Activated CD8-positive, alpha-beta memory T cell treated with anti-CD3 and anti-CD28 coated beads, Interleukin-2, amount 50 U/mL, for 24 hours (primary cell): ENCODE measurements around the gene SRL.

ENCODE experiments used
- DNase-seq: peaks from one replicate; pipeline ENCODE4 v3.0.0-alpha.2; 2020; ENCODE audit errors: extremely low read depth

Gene SRL

DNA sequence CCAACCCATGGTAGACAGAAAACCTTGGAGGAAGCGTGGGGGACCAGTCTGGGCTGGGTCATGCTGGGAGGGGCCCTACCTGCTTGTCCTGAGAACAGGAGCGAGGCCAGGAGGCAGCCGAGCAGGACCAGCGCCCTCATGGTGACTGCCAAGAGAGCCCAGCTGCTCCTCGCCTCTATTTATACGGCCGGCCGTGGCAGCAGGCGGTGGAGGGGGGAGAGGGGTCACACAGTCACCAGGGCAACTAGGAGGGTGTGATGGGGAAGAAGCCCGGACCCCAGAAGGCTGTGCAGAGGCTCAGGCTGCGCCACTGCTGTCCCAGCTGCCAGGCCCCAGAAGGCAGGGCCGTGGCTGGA is at the start of gene SRL:
SRL (minus strand) TSS at position 153 of the 356 bp plus-strand sequence; CDS start at position 140, 13 bp downstream.
- no peak for DNase-seq

- no peak for DNase-seq
Observed at GRCh38 chr16:4290236-4290830, 48.5 kb upstream of the SRL start.

- DNase-seq = peak; percentile 56
Observed at GRCh38 chr16:4288148-4288921, 46.5 kb upstream of the SRL start.

DNA sequence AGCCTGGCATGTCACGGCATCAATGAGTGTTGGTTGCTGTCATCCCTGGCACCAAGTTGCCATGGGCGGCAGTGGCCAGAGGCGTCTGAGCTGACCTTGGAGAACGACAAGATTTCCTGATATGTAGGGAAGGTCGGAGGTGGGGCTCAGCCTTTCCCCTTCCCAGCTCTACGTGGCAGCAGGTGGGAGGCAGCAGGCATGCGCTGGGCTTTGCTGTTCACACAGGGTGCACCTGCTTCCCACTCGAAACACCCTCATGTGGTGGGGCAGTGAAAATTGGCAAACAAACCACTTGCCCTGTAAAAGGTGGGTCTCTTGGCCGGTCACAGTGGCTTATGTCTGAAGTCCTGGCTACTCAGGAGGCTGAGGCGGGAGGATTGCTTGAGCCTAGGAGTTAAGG is 43.3 kb upstream of the SRL start:
- DNase-seq = no peak

GRCh38 chr16:4283939-4284338 is 42.1 kb upstream of the SRL start:
- DNase-seq = no peak

DNA sequence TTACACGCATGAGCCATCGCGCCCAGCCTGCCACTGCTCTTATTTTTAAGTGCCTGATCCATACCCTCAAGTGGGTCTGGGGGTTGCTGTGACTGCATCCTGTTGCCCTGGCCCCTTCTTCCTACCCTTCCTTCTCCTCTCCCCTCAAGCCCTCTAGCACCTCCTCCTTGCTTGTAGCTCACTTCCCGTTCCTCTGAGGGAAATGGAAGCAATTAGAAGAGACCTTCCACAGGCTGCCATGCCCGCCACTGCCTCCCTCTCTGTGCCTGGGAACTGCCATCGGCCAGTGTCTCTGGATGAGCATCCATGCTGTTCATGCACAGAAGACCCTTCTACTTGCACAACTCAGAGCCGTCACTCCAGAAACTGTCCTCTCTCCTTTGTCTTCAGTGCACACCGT is 41.6 kb upstream of the SRL start:
- no peak for DNase-seq

- no peak for DNase-seq
Observed at GRCh38 chr16:4280625-4281024, 38.7 kb upstream of the SRL start.

GRCh38 chr16:4277987-4278513 is 36.2 kb upstream of the SRL start:
- DNase-seq = no peak

GRCh38 chr16:4275861-4276260 is 34.0 kb upstream of the SRL start:
- no peak for DNase-seq

DNA sequence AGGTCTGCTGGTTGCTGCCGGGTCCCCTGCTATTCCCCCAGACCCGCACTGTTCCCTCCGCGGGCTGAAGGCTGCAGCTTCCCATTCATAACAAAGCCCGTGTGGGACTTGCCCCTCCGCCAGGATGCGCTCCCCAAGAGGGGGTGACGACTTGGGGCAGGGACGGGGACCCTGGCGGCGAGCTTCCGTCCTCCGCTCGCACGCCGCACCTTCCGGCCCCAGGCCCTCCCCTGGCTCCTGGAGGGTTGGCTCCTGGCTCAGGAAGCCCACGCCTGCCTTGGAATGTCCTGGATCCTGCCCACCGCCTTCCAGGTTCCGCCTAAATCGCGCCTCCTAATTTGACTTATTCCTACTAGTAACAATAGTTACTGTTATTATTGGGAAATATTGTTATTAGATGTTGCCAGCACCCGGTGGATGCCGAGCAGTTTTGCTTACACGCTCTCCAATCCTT is 32.0 kb upstream of the SRL start:
- DNase-seq = no peak

- DNase-seq = no peak
Observed at GRCh38 chr16:4272114-4272956, 30.5 kb upstream of the SRL start.

GRCh38 chr16:4271176-4272113 is 29.6 kb upstream of the SRL start:
- peak; percentile 76 for DNase-seq

DNA sequence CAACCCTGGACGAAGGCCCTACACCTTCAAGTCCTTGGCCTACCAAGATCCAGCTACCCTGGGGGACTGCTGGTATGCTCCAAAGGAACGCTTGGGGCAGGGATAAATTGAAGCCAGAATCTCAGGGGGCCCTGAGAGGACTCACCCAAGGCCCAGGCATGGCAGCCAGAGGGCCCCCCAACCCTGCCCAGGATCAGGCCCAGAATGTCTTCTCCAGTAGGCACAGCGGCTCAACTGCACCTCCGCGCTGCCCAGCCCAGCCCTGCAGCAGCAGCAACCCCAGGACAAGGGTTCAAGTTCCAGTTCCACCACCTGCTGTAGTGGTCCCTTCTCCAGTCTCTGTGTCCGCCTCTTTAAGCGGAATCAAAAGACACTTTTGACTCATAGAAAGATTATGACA is 28.7 kb upstream of the SRL start:
- DNase-seq = no peak

DNA sequence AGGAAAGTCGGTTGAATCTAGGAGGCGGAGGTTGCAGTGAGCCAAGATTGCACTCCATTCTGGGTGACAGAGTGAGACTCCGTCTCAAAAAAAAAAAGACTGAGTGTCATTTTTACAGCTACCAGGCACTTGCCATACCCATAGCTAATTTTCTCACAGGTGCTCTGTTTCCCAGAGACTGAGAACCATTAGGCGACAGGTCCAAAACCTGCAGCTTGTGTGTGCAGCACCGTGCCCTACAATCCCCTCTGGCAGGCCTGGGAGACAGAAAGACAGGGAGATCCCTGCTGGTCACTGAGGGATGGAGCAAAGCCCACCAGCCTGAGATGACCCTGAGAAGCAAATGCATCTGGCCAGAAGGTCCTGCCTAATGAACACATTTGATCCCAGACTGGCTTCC is 28.2 kb upstream of the SRL start:
- no peak for DNase-seq

GRCh38 chr16:4266372-4266771 is 24.5 kb upstream of the SRL start:
- DNase-seq = no peak

GRCh38 chr16:4265676-4266075 is 23.8 kb upstream of the SRL start:
- no peak for DNase-seq

- no peak for DNase-seq
Observed at GRCh38 chr16:4264546-4264945, 22.7 kb upstream of the SRL start.

GRCh38 chr16:4263504-4264436 is 21.9 kb upstream of the SRL start:
- no peak for DNase-seq

GRCh38 chr16:4262303-4262835 is 20.5 kb upstream of the SRL start:
- DNase-seq = no peak
